Tibial nerve (tissue), 4 donors: ENCODE measurements around the gene DNAI2.

Experiments
- EP300 ChIP-seq, 2 donors: sonication (generic); formaldehyde crosslinking; IDR thresholded peaks; one replicate each; pipeline ENCODE4 v1.6.1; 2017; ENCODE audit warnings: antibody characterized with exemption in 2 of 2, mild to moderate bottlenecking in 1 of 2
- POLR2A ChIP-seq, 2 donors: fragments of 450-650 bp; IDR thresholded peaks; one replicate each; pipeline ENCODE4 v1.6.1; 2017; ENCODE audit warnings: antibody characterized with exemption in 2 of 2, mild to moderate bottlenecking in 2 of 2, moderate library complexity in 2 of 2
- TF ChIP-seq, protein P1 (sequence below), 5 experiments: fragments of 200-600 bp in 3 of 5; fragments of 450-650 bp in 2 of 5; sonication (generic) in 3 of 5; IDR thresholded peaks; one replicate each; pipeline ENCODE4 v1.5.1; 2016 to 2019; ENCODE audit warnings: antibody characterized with exemption in 5 of 5, mild to moderate bottlenecking in 3 of 5, moderate library complexity in 2 of 5

DNA sequence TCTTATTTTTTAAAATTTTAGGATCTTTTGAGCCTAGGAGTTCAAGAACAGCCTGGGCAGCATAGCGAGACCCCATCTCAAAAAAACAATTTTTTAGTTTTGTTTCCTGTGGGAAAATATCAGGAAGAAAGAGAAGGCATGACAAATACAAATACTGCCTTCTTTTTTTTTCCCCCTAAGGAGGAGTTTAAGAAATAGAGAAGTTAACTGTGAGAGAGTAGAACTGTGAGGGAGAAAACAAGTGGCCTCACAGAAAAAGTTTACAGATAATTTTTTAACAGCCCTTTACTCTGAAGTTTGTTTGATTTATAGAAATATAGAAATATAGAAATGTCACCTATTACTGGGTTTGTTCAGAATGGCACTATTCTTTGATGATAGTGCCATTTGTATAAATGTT is 39.5 kb upstream of the DNAI2 start:
- TF ChIP-seq, protein P1, sequence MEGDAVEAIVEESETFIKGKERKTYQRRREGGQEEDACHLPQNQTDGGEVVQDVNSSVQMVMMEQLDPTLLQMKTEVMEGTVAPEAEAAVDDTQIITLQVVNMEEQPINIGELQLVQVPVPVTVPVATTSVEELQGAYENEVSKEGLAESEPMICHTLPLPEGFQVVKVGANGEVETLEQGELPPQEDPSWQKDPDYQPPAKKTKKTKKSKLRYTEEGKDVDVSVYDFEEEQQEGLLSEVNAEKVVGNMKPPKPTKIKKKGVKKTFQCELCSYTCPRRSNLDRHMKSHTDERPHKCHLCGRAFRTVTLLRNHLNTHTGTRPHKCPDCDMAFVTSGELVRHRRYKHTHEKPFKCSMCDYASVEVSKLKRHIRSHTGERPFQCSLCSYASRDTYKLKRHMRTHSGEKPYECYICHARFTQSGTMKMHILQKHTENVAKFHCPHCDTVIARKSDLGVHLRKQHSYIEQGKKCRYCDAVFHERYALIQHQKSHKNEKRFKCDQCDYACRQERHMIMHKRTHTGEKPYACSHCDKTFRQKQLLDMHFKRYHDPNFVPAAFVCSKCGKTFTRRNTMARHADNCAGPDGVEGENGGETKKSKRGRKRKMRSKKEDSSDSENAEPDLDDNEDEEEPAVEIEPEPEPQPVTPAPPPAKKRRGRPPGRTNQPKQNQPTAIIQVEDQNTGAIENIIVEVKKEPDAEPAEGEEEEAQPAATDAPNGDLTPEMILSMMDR (IDR thresholded peaks at IDR 0.05): no peak
- no peak for TF ChIP-seq EP300 (IDR thresholded peaks at IDR 0.05)
- no peak for TF ChIP-seq POLR2A (IDR thresholded peaks at IDR 0.05)
